ENCODE data around the gene APOH.

Gene APOH

GRCh38 chr17:66191593-66192377 lies 37.4 kb downstream of the APOH start, which contains the start of gene CEP112:
Gene CEP112, minus strand, starts transcription at chr17:66192133.
- DNase-seq (ENCODE audit: low read depth), result peak; percentile 86

GRCh38 chr17:66190738-66191592 lies 38.2 kb downstream of the APOH start:
- DNase-seq (ENCODE audit: low read depth), result no peak

GRCh38 chr17:66187718-66188117 lies 41.5 kb downstream of the APOH start:
- DNase-seq (ENCODE audit: low read depth), result no peak

- no peak for DNase-seq (ENCODE audit: low read depth)
Observed at GRCh38 chr17:66185862-66186261, 43.4 kb downstream of the APOH start.

GRCh38 chr17:66184392-66184791 lies 44.8 kb downstream of the APOH start:
- no peak for DNase-seq (ENCODE audit: low read depth)

- no peak for DNase-seq (ENCODE audit: low read depth)
Observed at GRCh38 chr17:66183529-66183928, 45.7 kb downstream of the APOH start.

- DNase-seq (ENCODE audit: low read depth), result no peak
Observed at GRCh38 chr17:66178642-66179041, 50.6 kb downstream of the APOH start.

- DNase-seq (ENCODE audit: low read depth), result no peak
Observed at GRCh38 chr17:66177048-66177447, 52.2 kb downstream of the APOH start.

- no peak for DNase-seq (ENCODE audit: low read depth)
Observed at GRCh38 chr17:66175892-66176291, 53.3 kb downstream of the APOH start.

GRCh38 chr17:66172691-66173223 lies 56.5 kb downstream of the APOH start:
- no peak for DNase-seq (ENCODE audit: low read depth)

- no peak for DNase-seq (ENCODE audit: low read depth)
Observed at GRCh38 chr17:66172144-66172543, 57.1 kb downstream of the APOH start.

- no peak for DNase-seq (ENCODE audit: low read depth)
Observed at GRCh38 chr17:66171692-66172091, 57.5 kb downstream of the APOH start.

GRCh38 chr17:66171172-66171571 lies 58.0 kb downstream of the APOH start:
- no peak for DNase-seq (ENCODE audit: low read depth)

- DNase-seq (ENCODE audit: low read depth), result no peak
Observed at GRCh38 chr17:66169839-66170238, 59.4 kb downstream of the APOH start.

GRCh38 chr17:66167189-66167815 lies 61.9 kb downstream of the APOH start:
- no peak for DNase-seq (ENCODE audit: low read depth)

GRCh38 chr17:66165537-66166123 lies 63.6 kb downstream of the APOH start:
- peak; percentile 9 for DNase-seq (ENCODE audit: low read depth)

All from stimulated activated CD4-positive, alpha-beta T cell treated with anti-CD3 and anti-CD28 coated beads, Interleukin-2, amount 100 ng/mL, for 4 hours (primary cell).